Measurements from ENCODE around the gene CR2. TPM values are rescaled to one million over a fixed set of nuclear protein-coding genes. Genes with fewer than 3 reads are reported as not detected.

The CR2 gene
- total and polyA plus RNA-seq, 2 of the 4 experiments (the other 2 are of a cell fraction) = not detected

- intact Hi-C loops (cut with micrococcal nuclease) = no loop called here
Observed at GRCh38 chr1:207461649-207462048, 7.5 kb downstream of the CR2 start.

More at GRCh38 chr1:207461649-207462048, 7.5 kb downstream of the CR2 start:
- no peaks in the 10 kb centered on the region for H4K20me1 ChIP-seq (ENCODE audit: insufficient read depth, low read length)
- no peaks in the 10 kb centered on the region for H3K79me1 ChIP-seq (ENCODE audit: low read depth in 1 of 2, low read length in 2 of 2)
- dilution Hi-C loops (cut with HindIII; ENCODE audit: low sequenced_read_pairs, unreplicated experiment) (no loop called here), in situ Hi-C loops (cut with MboI; ENCODE audit: low sequenced_read_pairs) (no loop called here)
- BruUV-seq (replicated peaks) = no TSS peak
- no peaks in the 10 kb centered on the region for H3K9me3 ChIP-seq (ENCODE audit: control insufficient read depth, insufficient read depth, low read length)
- WGBS, 2 experiments (ENCODE audit: extremely low coverage in 2 of 2, insufficient read length in 1 of 2) = no CpG with 5 or more reads among the region's 1 CpG
- no peak overlapping the region for H3K27ac ChIP-seq (ENCODE audit: insufficient read depth, low read length)
- H3K27me3 ChIP-seq (ENCODE audit: control insufficient read depth, insufficient read depth, low read length) = no peaks in the 10 kb centered on the region; the same call in 1 of the 2 replicates
- H3K9me1 ChIP-seq (ENCODE audit: insufficient read depth, low read length) = no peaks in the 10 kb centered on the region
- H3K36me3 ChIP-seq (ENCODE audit: control insufficient read depth, insufficient read depth, low read length) = no peaks in the 10 kb centered on the region
- no peak overlapping the region for H3K14ac ChIP-seq (replicated peaks; ENCODE audit: low read depth, low read length)
- DNase-seq (no peak), ATAC-seq (ENCODE audit: low read depth) (no peak)
- ChIA-PET POLR2A (ENCODE audit: unreplicated experiment) (no interaction called here), CTCF (no interaction called here)
- H4K91ac ChIP-seq (ENCODE audit: insufficient read depth, low read depth, low read length) = no peak overlapping the region
- no peak overlapping the region for H3K4me2 ChIP-seq (ENCODE audit: low read depth, low read length)
- H2BK20ac ChIP-seq (ENCODE audit: low read depth, low read length) = no peak overlapping the region
- no peak overlapping the region for H3K18ac ChIP-seq (ENCODE audit: low read depth, low read length)
- H2AK5ac ChIP-seq (ENCODE audit: low read depth, low read length) = no peak overlapping the region
- no peak overlapping the region for H3K4me3 ChIP-seq (ENCODE audit: insufficient read depth, low read depth, low read length)
- no peak overlapping the region for H3K56ac ChIP-seq (ENCODE audit: extremely low read depth, insufficient read depth, low read length)
- TF ChIP-seq MXI1 (IDR thresholded peaks at IDR 0.05; ENCODE audit: borderline replicate concordance, low read depth, low read length) = no peak
- TF ChIP-seq RAD21 (IDR thresholded peaks at IDR 0.05; ENCODE audit: low read length) = no peak
- TF ChIP-seq USF2 (IDR thresholded peaks at IDR 0.05; ENCODE audit: low read depth, low read length) = no peak
- TF ChIP-seq CHD1 (IDR thresholded peaks at IDR 0.05; ENCODE audit: low read depth, low read length) = no peak
- no peak for TF ChIP-seq POLR2A (IDR thresholded peaks at IDR 0.05; ENCODE audit: low read depth, low read length)
- TF ChIP-seq RFX5 (IDR thresholded peaks at IDR 0.05; ENCODE audit: low read depth, low read length) = no peak
- no peak for TF ChIP-seq SMC3 (IDR thresholded peaks at IDR 0.05; ENCODE audit: low read depth, low read length)
- TF ChIP-seq MAFK (IDR thresholded peaks at IDR 0.05; ENCODE audit: low read depth, low read length) = no peak
- no peak for TF ChIP-seq FOS (IDR thresholded peaks at IDR 0.05; ENCODE audit: low read depth, low read length)
- TF ChIP-seq CEBPB (IDR thresholded peaks at IDR 0.05; ENCODE audit: low read depth, low read length) = no peak
- no peak for TF ChIP-seq BHLHE40 (IDR thresholded peaks at IDR 0.05; ENCODE audit: low read depth, low read length)
- TF ChIP-seq, protein P1, sequence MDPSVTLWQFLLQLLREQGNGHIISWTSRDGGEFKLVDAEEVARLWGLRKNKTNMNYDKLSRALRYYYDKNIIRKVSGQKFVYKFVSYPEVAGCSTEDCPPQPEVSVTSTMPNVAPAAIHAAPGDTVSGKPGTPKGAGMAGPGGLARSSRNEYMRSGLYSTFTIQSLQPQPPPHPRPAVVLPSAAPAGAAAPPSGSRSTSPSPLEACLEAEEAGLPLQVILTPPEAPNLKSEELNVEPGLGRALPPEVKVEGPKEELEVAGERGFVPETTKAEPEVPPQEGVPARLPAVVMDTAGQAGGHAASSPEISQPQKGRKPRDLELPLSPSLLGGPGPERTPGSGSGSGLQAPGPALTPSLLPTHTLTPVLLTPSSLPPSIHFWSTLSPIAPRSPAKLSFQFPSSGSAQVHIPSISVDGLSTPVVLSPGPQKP (IDR thresholded peaks at IDR 0.05; ENCODE audit: borderline replicate concordance, low read depth, low read length) = no peak
- TF ChIP-seq MAZ (IDR thresholded peaks at IDR 0.05; ENCODE audit: borderline replicate concordance, low read depth, low read length) = no peak
- TF ChIP-seq RCOR1 (IDR thresholded peaks at IDR 0.05; ENCODE audit: insufficient replicate concordance, low read length) = no peak
- no peak for TF ChIP-seq CTCF (conservative IDR thresholded peaks at IDR 0.05; ENCODE audit: low read depth, low read length)
- no peak overlapping the region for H4K5ac ChIP-seq (ENCODE audit: low read depth, low read length)
- H2BK5ac ChIP-seq (ENCODE audit: low read depth, low read length, poor library complexity, severe bottlenecking) = no peak overlapping the region
- H2AFZ ChIP-seq (replicated peaks; ENCODE audit: low read length, poor library complexity) = no peak overlapping the region
- H2BK120ac ChIP-seq (ENCODE audit: low read depth, low read length) = no peak overlapping the region
- no peaks in the 10 kb centered on the region for H3K4me1 ChIP-seq (ENCODE audit: control insufficient read depth, insufficient read depth, low read length)
- H3K9ac ChIP-seq (ENCODE audit: low read depth, low read length) = no peak overlapping the region
- no peak overlapping the region for H4K8ac ChIP-seq (ENCODE audit: low read depth in 2 of 2, low read length in 2 of 2)
- no peak overlapping the region for H3K4ac ChIP-seq (ENCODE audit: low read depth, low read length)
- no peak overlapping the region for H3K23ac ChIP-seq (ENCODE audit: low read depth, low read length)
- H2BK15ac ChIP-seq (ENCODE audit: low read depth, low read length) = no peak overlapping the region
- no peak overlapping the region for H2AK9ac ChIP-seq (replicated peaks; ENCODE audit: low read depth, low read length, poor library complexity)

All from IMR-90 (cell line).